ENCODE data around the gene COL4A1.

The COL4A1 gene

GRCh38 chr13:110237875-110238817, 68.8 kb downstream of the COL4A1 start:
- no peak for DNase-seq (ENCODE audit: low read depth in 3 of 3)

- no peak for DNase-seq (ENCODE audit: low read depth in 3 of 3)
Observed at GRCh38 chr13:110236831-110237261, 70.1 kb downstream of the COL4A1 start.

GRCh38 chr13:110236431-110236830, 70.5 kb downstream of the COL4A1 start:
- no peak for DNase-seq (ENCODE audit: low read depth in 3 of 3)

DNA sequence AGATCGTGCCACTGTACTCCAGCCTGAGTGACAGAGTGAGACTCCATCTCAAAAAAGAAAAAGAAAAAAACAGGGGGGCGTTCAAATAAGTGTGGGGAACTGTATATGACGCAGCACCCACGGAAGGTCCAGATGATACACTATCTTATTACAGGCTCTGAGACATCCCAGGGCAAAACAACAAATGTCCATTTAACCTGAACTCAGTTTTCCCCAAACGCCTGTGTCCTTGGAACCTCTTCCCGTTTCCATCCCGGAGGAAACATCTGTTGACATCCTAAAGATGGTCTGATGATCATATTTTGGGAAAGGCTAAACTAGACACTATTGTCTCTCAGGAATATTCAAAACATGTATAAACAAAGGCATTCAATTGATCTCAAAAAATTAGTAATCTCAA, 72.4 kb downstream of the COL4A1 start:
- DNase-seq (ENCODE audit: low read depth in 3 of 3), result no peak

- no peak for DNase-seq (ENCODE audit: low read depth in 3 of 3)
Observed at GRCh38 chr13:110233951-110234280, 73.0 kb downstream of the COL4A1 start.

- no peak for DNase-seq (ENCODE audit: low read depth in 3 of 3)
Observed at GRCh38 chr13:110233181-110233950, 73.6 kb downstream of the COL4A1 start.

DNA sequence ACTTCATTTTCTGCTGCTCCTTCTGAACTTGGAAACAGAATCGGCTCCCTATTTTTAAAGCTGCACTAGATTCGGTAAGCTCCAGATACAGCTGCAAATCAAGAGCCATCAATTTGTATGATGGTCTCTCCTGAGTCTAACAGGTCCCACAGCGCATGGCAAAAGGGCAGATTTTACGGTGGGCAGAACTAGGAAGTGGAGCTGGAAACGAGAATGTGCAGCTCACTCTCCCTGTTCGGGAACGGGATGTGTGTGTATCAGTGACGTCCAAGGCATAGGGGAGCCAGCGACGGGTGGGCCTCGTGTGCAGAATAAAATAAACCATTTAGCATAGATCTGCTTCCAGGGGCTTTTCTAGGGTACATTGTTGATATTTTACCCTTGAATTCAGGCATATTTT, 74.2 kb downstream of the COL4A1 start:
- DNase-seq (ENCODE audit: low read depth in 3 of 3), result no peak

GRCh38 chr13:110232142-110232541, 74.8 kb downstream of the COL4A1 start:
- DNase-seq (ENCODE audit: low read depth in 3 of 3), result no peak

- no peak for DNase-seq (ENCODE audit: low read depth in 3 of 3)
Observed at GRCh38 chr13:110231348-110232047, 75.5 kb downstream of the COL4A1 start.

DNA sequence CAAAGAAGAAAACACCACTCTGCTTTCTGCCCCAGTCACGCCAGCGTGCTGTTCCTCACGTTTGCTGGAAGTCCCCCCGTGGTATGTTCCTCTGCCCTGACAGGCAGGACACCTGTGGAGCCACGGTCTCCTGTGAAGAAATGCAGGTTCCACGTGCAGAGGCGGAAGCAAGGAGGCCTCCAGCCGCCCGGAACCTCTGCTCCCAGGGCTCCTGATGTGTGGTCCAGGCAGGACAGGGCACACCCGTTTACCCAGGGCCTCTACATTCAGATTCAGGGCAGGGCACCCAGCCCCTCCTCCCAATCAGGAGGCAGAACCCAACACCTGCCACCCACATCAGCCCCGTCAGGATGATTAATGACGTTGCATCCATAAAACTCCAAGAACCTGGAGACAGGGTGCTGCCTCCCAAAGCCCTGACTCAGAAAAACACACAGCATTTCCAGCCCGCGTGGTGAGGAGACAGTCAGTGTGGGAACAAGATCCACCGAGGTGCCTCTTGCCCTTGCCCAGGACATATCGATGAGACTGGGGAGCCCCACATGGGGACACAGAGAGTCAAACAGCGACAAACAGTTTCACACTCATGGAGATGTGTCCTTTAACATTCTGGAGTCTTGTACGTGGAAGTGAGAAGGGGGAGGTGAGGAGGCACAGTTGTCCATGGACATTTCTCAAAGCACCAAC, 76.2 kb downstream of the COL4A1 start:
- DNase-seq (ENCODE audit: low read depth in 3 of 3), result no peak

DNA sequence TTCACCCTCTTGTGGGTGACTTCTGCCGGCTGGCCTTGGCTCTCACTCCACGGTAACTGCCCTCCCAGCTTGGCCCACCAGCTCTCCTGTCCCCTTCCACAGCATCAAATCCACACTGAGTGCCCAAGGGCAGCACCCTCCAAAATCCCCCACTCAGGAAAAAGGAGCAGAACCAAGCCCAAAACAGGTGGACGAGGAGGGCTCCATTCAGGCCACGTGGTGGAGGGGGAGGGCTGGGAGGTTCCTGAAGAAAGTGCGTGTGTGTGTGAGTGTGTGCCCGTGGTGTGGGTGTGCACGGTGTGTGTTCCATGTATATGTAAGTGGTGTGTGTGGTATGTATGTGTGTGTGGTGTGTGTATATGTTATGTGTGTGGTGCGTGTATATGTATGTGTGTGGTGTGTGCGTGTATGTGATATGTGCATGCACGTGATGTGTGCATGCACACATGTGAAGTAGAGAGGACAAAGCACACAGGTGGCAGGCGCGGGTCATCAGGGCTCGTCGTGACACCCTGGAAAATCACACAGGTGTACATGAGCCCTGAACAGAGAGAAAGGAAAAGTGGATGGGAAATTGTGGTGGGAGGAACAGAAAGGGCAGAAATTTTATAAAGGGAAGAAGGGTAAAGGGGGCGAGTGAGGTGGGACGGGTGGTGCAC, 76.9 kb downstream of the COL4A1 start:
- DNase-seq (ENCODE audit: low read depth in 3 of 3), result no peak

DNA sequence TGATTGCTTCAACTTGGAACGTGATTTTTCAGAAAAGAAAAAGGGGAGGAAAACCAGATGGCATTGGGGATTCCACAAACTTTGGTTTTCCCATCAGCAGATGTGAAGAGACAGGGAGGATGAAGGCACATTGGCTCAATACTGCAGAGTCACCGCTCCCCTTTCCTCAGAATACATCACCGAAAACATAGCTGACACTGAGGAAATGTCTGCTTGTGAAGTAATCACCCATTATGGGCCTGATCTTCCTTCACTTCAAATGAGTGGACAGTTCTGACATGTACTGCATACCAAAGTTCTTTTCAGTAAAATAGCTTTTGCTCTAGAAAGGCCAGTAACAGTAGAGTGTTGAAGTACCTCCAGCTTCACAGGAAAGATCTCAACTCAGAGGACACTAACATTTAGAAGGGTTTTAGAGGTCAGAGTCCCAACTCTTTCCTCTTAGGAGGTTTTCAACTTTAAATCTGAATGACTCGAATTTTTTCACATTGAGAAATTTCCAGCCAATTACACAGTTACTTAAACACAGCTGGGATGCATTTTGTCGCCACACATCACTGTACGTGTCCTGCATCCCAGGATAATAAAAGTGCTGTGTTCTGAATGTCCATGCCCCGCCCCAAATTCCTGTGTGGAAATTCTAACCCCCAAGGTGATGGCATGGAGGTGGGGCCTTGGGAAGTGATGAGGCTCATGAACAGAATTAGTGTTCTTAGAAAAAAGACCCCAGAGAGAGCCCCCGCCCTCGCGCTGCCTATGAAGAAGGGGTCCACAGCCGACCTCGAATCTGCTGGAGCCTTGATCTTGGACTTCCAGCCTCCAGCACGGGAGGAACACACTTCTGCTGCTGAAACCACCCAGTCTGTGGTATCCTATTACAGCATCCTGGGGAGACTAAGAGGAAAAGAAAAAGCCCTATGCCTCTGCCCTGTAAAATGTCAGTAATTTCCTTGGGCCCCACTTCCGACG, 77.7 kb downstream of the COL4A1 start:
- DNase-seq (ENCODE audit: low read depth in 3 of 3), result no peak

GRCh38 chr13:110227864-110228643, 78.9 kb downstream of the COL4A1 start:
- DNase-seq (ENCODE audit: low read depth in 3 of 3), result no peak

DNA sequence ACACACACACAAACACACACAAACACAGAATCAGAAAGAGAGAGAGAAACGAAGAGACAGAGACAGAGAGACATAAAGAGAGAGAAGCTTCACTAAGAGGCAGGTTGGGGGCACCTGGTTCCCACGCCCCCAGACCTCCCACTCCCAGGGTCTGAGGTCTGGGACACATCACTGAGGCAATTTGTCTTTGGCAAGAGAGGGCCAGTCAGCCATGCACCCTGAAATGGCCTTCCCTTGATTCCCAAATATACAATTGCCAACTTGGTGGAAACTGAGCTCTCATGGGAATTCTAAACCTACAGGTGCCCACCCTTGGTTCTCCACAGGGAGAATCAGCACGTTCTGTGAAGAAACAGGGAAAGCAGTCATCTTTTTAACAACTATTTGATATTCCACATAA, 79.5 kb downstream of the COL4A1 start:
- DNase-seq (ENCODE audit: low read depth in 3 of 3), result no peak

GRCh38 chr13:110225609-110226574, 81.1 kb downstream of the COL4A1 start:
- no peak for DNase-seq (ENCODE audit: low read depth in 3 of 3)

DNA sequence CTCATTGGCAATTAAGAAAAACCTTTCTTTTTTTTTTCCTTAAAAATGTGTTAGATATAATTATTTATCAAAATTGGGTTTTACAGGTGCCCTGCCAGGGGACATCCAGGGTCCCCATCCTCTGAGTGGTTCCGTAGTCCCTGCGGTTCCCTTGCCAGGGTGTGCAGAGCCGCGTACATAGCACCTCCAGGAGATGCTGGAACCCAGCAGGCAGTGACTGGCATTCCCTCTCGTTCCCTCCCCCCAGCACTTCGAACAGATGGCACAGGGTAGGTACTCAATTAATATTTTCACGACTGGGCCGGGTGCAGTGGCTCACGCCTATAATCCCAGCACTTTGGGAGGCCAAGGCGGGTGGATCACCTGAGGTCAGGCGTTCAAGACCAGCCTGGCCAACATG, 82.0 kb downstream of the COL4A1 start:
- DNase-seq (ENCODE audit: low read depth in 3 of 3), result no peak

DNA sequence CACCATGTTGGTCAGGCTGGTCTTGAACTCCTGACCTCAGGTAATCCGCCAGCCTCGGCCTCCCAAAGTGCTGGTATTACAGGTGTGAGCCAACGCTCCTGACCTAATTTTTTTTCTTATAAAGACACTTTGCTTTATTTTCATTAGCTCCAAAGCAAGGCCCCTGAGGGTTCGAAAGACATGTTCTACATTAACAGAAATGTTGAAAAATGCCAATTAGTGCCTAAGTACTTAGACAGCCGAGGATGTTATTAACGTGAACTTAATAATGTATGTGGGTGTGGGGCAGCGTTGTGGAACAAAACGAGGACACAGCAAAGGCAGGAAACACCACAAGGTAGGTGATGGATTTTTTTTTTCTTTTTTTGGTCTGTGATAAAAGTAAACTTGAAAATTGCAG, 82.4 kb downstream of the COL4A1 start:
- no peak for DNase-seq (ENCODE audit: low read depth in 3 of 3)
